Naive B cell (primary cell): Measurements from ENCODE around the gene MBNL2. TPM values are rescaled to one million over a fixed set of nuclear protein-coding genes. Genes with fewer than 3 reads are reported as not detected.

Experiments used
- ATAC-seq, 2 donors: fragments of 150-1000 bp; cut with Tn5 transposase; 2 replicates each; pipeline ENCODE4 v1.10.0; 2021; ENCODE audit warnings: low read depth in 2 of 2, mild to moderate bottlenecking in 2 of 2, moderate library complexity in 2 of 2
- DNase-seq: peaks from one replicate; pipeline ENCODE4 v3.0.0; 2022
- H3K27ac Mint-ChIP-seq, 6 donors: one replicate each; pipeline ENCODE4 v1.8.0; 2020 to 2022; ENCODE audit warnings: mild to moderate bottlenecking in 6 of 6, mixed read lengths in 6 of 6, moderate library complexity in 5 of 6, inconsistent platforms in 2 of 6
- H3K27me3 Mint-ChIP-seq, 3 donors: one replicate each; pipeline ENCODE4 v1.8.0; 2021 to 2022; ENCODE audit warnings: mixed read lengths in 3 of 3, mild to moderate bottlenecking in 1 of 3
- H3K36me3 Mint-ChIP-seq, 2 donors: one replicate each; pipeline ENCODE4 v1.8.0; 2020 to 2022; ENCODE audit warnings: mixed read lengths in 2 of 2, inconsistent platforms in 1 of 2, mild to moderate bottlenecking in 1 of 2
- H3K4me1 Mint-ChIP-seq, 3 donors: one replicate each; pipeline ENCODE4 v1.8.0; 2020 to 2022; ENCODE audit warnings: mixed read lengths in 3 of 3, inconsistent platforms in 1 of 3, mild to moderate bottlenecking in 1 of 3, moderate library complexity in 1 of 3
- H3K4me3 Mint-ChIP-seq, 8 donors: one replicate each; pipeline ENCODE4 v1.8.0; 2020 to 2022; ENCODE audit warnings: mild to moderate bottlenecking in 8 of 8, mixed read lengths in 8 of 8, moderate library complexity in 8 of 8, inconsistent platforms in 2 of 8
- H3K9me3 Mint-ChIP-seq, 7 donors: one replicate each; pipeline ENCODE4 v1.8.0; 2020 to 2022; ENCODE audit warnings: mixed read lengths in 7 of 7, mild to moderate bottlenecking in 5 of 7, inconsistent platforms in 2 of 7, moderate library complexity in 1 of 7
- polyA plus RNA-seq, 6 donors: library from polyadenylated mRNA; unstranded; fragments of 300-500 nt; fragmentation: Illumina TruSeq; gene quantifications; one replicate each; pipeline ENCODE4 v1.2.3, GENCODE V29; 2021; ENCODE audit warnings: low read depth in 6 of 6

MBNL2 gene
- polyA plus RNA-seq, 6 donors from 2014 or later, result 18.2 to 36.1 (median 21.3) TPM

DNA sequence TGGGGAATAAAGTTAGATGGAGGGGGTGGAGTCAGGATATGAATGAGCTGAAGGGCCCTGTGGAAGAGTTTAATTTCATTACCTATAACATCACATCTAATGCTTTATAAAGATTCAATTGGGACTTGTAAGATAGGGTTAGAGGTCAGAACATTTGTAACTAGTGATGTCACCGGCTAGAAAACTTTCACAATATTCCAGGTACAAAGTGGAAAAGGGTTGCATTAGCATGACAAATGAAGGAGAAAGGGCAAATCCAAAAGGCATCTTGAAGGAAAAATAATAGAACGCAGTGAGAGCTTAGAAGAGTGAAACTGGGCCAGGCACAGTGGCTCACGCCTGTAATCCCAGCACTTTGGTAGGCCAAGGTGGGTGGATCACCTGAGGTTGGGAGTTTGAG lies 7.6 kb downstream of the MBNL2 start:
- H3K4me3 Mint-ChIP-seq, result no peak overlapping the region
- peaks cover 55 to 84% (median 68%) of the 10 kb centered on the region in 3 donors for H3K4me1 Mint-ChIP-seq
- no peaks in the 10 kb centered on the region for H3K27me3 Mint-ChIP-seq
- peaks cover 7 to 11% of the 10 kb centered on the region in 2 donors for H3K36me3 Mint-ChIP-seq
- ATAC-seq, result no peak
- peak overlapping the region in 3 of 6 donors; percentile 3 to 65 (median 24) for H3K27ac Mint-ChIP-seq
- H3K9me3 Mint-ChIP-seq, result no peaks in the 10 kb centered on the region
- no peak for DNase-seq

- peaks cover 54 to 80% (median 59%) of the 10 kb centered on the region in 3 donors for H3K4me1 Mint-ChIP-seq
- no peaks in the 10 kb centered on the region for H3K9me3 Mint-ChIP-seq
- H3K4me3 Mint-ChIP-seq, result no peak overlapping the region
- H3K27ac Mint-ChIP-seq, result peak overlapping the region in 2 of 6 donors; percentile 63 to 78
- ATAC-seq, result no peak
- DNase-seq, result no peak
- H3K36me3 Mint-ChIP-seq, result peaks cover 11 to 16% of the 10 kb centered on the region in 2 donors
- no peaks in the 10 kb centered on the region for H3K27me3 Mint-ChIP-seq
These were observed 9.1 kb downstream of the MBNL2 start for GRCh38 chr13:97231118-97231828.

- H3K27ac Mint-ChIP-seq, result peak overlapping the region in 2 of 6 donors; percentile 63 to 78
- H3K4me3 Mint-ChIP-seq, result no peak overlapping the region
- no peaks in the 10 kb centered on the region for H3K9me3 Mint-ChIP-seq
- peaks cover 11 to 19% of the 10 kb centered on the region in 2 donors for H3K36me3 Mint-ChIP-seq
- no peaks in the 10 kb centered on the region for H3K27me3 Mint-ChIP-seq
- H3K4me1 Mint-ChIP-seq, result peaks cover 54 to 80% (median 58%) of the 10 kb centered on the region in 3 donors
- ATAC-seq, result no peak
- no peak for DNase-seq
These were observed 9.7 kb downstream of the MBNL2 start for GRCh38 chr13:97231829-97232196.

GRCh38 chr13:97233499-97233898 lies 11.4 kb downstream of the MBNL2 start:
- DNase-seq (no peak), ATAC-seq (no peak)
- Mint-ChIP-seq H3K27ac (peak overlapping the region in 1 of 6 donors; percentile 32), H3K27me3 (no peaks in the 10 kb centered on the region), H3K36me3 (peaks cover 11 to 30% of the 10 kb centered on the region in 2 donors), H3K4me3 (peak overlapping the region in 1 of 8 donors; percentile 25), H3K9me3 (no peaks in the 10 kb centered on the region), H3K4me1 (peaks cover 55 to 82% (median 56%) of the 10 kb centered on the region in 3 donors)

GRCh38 chr13:97234236-97234635 lies 12.1 kb downstream of the MBNL2 start:
- no peaks in the 10 kb centered on the region for H3K27me3 Mint-ChIP-seq
- H3K27ac Mint-ChIP-seq, result no peak overlapping the region
- H3K4me1 Mint-ChIP-seq, result peaks cover 61 to 86% (median 62%) of the 10 kb centered on the region in 3 donors
- no peak overlapping the region for H3K4me3 Mint-ChIP-seq
- DNase-seq (no peak), ATAC-seq (no peak)
- H3K9me3 Mint-ChIP-seq, result no peaks in the 10 kb centered on the region
- peaks cover 11 to 33% of the 10 kb centered on the region in 2 donors for H3K36me3 Mint-ChIP-seq

DNA sequence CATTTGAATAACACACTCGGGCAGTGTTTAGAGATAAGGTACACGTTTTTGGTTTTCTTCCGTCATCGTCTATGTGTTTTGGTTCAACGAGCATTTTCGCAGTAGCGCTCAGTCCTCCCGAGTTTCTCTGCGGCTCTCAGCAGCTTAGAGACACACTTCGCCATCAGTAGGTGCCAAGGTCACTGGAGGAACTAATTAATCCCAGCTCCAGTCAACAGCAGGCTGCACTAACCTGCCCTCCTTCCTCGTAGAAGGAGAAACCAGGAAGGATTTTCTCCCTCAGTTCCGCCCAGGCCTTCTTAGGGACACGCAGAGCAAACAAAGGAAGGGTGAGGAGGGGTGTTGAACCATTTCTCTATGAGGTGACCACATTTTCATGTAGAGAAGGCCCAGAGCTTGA lies 12.6 kb downstream of the MBNL2 start:
- no peaks in the 10 kb centered on the region for H3K27me3 Mint-ChIP-seq
- H3K4me3 Mint-ChIP-seq, result no peak overlapping the region

DNA sequence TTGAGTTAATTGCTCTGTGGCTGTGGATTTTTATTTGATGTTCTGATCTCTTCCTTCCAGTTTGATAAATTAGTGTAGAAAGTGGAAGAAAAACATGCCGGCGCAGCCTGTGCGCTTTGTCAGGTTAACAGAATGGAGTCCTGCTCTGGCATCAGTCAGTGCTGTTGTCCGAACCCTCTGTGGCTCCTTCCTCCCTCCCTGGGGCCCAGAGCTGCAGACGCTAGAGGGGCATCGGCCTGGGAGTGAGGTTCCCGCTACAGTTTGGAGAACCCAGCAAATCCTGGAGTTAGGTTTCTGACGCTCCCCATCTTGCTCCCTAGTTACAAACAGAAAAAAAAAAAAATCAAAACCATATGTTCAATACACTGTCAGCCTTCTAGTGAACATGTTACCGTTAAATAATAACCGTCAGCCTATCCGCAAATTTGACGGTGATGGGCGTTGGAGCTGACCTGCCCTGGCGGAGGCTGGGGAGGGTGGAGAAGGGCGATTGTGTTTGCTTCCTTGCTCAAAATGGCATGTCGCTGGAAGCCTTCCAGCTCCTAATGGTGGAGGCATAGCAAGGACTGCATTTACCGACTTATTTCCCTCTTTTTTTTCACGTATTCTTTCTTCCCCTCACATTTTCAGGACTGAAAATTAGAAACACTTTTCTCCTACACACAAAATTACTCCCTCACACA lies 13.6 kb downstream of the MBNL2 start:
- Mint-ChIP-seq H3K27me3 (no peaks in the 10 kb centered on the region), H3K9me3 (no peaks in the 10 kb centered on the region), H3K4me3 (no peak overlapping the region), H3K4me1 (peaks cover 52 to 76% (median 53%) of the 10 kb centered on the region in 3 donors), H3K36me3 (peaks cover 11 to 33% of the 10 kb centered on the region in 2 donors), H3K27ac (peak overlapping the region in 1 of 6 donors; percentile 41)
- no peak for DNase-seq
- ATAC-seq, result no peak

More for the DNA sequence above, 12.6 kb downstream of the MBNL2 start:
- peaks cover 11 to 33% of the 10 kb centered on the region in 2 donors for H3K36me3 Mint-ChIP-seq
- no peak overlapping the region for H3K27ac Mint-ChIP-seq
- no peak for DNase-seq
- H3K9me3 Mint-ChIP-seq, result no peaks in the 10 kb centered on the region
- H3K4me1 Mint-ChIP-seq, result peaks cover 57 to 85% (median 60%) of the 10 kb centered on the region in 3 donors
- ATAC-seq, result no peak

GRCh38 chr13:97237388-97237787 lies 15.3 kb downstream of the MBNL2 start:
- H3K9me3 Mint-ChIP-seq, result no peaks in the 10 kb centered on the region
- H3K4me1 Mint-ChIP-seq, result peaks cover 55 to 74% (median 56%) of the 10 kb centered on the region in 3 donors
- H3K27me3 Mint-ChIP-seq, result no peaks in the 10 kb centered on the region
- H3K4me3 Mint-ChIP-seq, result no peak overlapping the region
- no peak for ATAC-seq
- H3K27ac Mint-ChIP-seq, result peak overlapping the region in 1 of 6 donors; percentile 63
- H3K36me3 Mint-ChIP-seq, result peaks cover 4 to 33% of the 10 kb centered on the region in 2 donors
- DNase-seq, result no peak

DNA sequence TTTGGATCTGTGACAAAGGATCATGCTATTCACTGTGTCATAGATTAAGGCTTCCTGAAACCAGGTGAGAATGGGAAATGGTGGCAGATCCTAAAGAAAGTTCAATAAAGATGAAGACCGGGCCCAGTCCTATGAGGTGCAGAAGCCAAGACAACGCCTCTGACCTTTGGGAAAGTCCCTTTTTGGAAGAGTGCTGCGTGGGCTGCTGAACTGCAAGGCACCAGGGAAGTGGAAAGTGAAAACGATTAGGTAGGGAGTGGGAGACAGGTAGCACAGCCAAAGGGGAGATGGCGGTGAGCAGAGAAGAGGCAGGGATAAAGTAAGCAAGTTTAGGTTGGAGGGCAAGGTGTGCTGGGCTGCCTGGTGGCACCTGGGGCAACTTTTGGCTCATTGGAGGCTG lies 16.3 kb downstream of the MBNL2 start:
- H3K4me3 Mint-ChIP-seq, result peak overlapping the region in 1 of 8 donors; percentile 12
- ATAC-seq (no peak), DNase-seq (no peak)
- no peaks in the 10 kb centered on the region for H3K27me3 Mint-ChIP-seq
- peak overlapping the region in 2 of 6 donors; percentile 11 to 39 for H3K27ac Mint-ChIP-seq
- H3K9me3 Mint-ChIP-seq, result no peaks in the 10 kb centered on the region
- H3K4me1 Mint-ChIP-seq, result peaks cover 55 to 76% (median 62%) of the 10 kb centered on the region in 3 donors
- peaks cover 4 to 33% of the 10 kb centered on the region in 2 donors for H3K36me3 Mint-ChIP-seq

- DNase-seq (no peak), ATAC-seq (no peak)
- H3K4me3 Mint-ChIP-seq, result peak overlapping the region in 1 of 8 donors; percentile 2
- H3K9me3 Mint-ChIP-seq, result no peaks in the 10 kb centered on the region
- peaks cover 4 to 33% of the 10 kb centered on the region in 2 donors for H3K36me3 Mint-ChIP-seq
- H3K27me3 Mint-ChIP-seq, result no peaks in the 10 kb centered on the region
- H3K27ac Mint-ChIP-seq, result peak overlapping the region in 3 of 6 donors; percentile 11 to 40 (median 39)
- peaks cover 54 to 78% (median 58%) of the 10 kb centered on the region in 3 donors for H3K4me1 Mint-ChIP-seq
These were observed 16.8 kb downstream of the MBNL2 start for GRCh38 chr13:97238883-97239282.

DNA sequence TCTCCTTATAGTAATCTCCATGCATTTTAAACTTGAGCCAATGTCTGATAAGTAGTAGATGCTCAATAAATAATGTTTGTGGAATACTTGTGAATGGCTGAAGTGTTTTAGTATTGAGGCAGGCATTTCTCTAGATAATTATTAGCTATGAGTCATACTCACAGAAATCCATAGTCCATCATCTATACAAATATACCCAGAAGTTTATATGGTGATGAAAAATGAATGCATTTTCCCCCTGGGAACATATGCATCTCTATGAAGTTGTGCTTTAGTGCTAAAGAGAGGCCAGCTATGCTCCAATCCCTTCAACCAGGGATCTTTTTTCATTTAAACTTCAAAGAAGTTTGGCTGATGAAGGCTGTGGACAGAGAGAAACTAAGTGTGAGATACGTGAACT lies 17.2 kb downstream of the MBNL2 start:
- peak overlapping the region in 1 of 8 donors; percentile 44 for H3K4me3 Mint-ChIP-seq
- H3K4me1 Mint-ChIP-seq, result peaks cover 54 to 76% (median 54%) of the 10 kb centered on the region in 3 donors
- H3K36me3 Mint-ChIP-seq, result peaks cover 4 to 30% of the 10 kb centered on the region in 2 donors
- no peak for DNase-seq
- H3K9me3 Mint-ChIP-seq, result no peaks in the 10 kb centered on the region
- H3K27ac Mint-ChIP-seq, result no peak overlapping the region
- ATAC-seq, result no peak
- H3K27me3 Mint-ChIP-seq, result no peaks in the 10 kb centered on the region

DNA sequence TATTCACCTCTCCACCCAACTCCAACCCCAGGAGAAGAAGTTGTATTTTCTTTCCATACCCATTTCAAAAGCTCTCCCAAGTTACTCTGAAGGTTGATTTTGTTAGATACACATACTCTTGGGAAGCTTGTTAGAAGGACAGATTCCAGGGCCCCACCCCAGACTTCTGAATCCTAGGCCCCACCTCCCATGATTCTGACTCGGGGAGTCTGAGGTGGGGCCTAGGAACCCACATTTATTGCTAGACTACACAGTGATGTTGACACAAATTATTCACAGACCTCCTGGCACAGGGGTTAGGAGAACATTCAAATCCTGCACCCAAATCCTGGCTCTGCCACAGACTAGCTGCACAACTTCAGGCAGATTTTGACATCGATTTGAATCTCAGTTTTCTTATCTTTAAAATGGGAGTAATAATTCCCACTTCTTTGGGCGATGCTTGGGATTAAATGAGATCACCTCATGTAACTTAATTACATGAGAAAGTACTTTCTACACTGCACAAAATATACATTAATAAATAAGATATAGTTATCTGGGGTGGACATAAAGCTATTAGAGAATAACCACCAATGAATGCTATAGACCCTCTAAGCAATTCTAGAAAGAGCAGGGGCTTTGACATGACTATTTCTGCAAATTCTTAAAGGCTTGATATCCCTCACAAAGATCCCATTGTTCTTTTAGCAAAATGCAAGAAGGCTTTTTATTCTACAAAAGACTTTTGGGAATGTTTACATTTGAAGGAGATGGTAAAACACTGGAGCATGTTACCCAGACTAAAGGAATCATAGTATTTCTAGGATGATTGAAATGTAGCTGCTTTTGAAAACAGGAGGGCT lies 18.0 kb downstream of the MBNL2 start:
- Mint-ChIP-seq H3K9me3 (no peaks in the 10 kb centered on the region), H3K27me3 (no peaks in the 10 kb centered on the region), H3K4me3 (no peak overlapping the region), H3K36me3 (peaks cover 4 to 23% of the 10 kb centered on the region in 2 donors), H3K4me1 (peaks cover 49 to 69% (median 50%) of the 10 kb centered on the region in 3 donors), H3K27ac (no peak overlapping the region)
- no peak for ATAC-seq
- no peak for DNase-seq
